HG02885 (cell line): ENCODE measurements around the gene SUN1.

ENCODE experiments used
- ATAC-seq: cut with Tn5 transposase; IDR thresholded peaks from one replicate; pipeline ENCODE4 v1.9.1; 2021; ENCODE audit warnings: mild to moderate bottlenecking; ENCODE audit not compliant: unreplicated experiment, poor library complexity

SUN1 gene

DNA sequence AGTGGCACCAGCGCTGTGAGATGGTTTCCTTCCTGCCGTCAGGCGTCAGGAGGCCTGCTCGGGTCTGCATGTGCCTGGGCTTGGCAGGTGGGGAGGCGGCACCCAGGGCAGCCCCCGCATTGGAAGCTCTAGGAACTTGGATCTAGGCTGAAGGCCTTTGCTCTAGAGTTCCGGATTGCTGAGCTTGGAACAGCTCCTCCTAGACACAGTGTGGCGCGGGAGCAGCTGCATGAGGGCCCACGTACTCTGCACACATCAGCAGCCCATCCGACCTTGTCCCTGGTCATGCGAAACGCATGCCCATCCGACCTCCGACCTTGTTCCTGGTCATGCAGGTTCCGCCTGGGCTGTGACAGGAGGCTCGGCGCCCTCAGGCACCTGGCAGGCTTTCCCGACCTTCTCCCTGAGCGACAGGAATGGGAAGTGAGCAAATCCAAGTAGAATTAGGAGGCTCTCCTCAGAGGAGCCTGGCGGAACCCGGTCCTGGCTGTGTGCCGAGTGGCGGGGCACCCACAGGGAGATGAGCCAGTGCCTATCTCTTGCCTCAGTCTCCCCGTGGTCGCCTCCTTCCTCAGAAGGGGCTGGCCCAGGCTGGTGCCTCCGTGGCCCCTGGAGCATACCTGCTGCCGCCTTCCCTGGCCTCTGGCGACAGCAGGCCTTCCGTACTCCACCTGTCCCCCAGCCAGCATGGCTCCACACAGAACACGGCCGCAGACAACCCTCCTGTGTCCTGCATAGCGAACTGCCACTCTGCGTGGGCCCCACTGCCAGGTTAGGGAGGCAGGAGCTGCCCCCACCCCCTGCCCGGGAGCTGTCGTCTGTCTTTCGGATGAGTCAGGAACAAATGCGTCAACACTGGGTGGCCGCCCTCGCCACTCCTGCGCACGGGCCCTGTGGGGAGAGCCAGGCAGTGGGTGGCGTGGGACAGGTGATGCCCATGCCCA is 56.1 kb downstream of the SUN1 start:
- no peak for ATAC-seq

- no peak for ATAC-seq
Measured at GRCh38 chr7:889025-889390, 56.7 kb downstream of the SUN1 start.

DNA sequence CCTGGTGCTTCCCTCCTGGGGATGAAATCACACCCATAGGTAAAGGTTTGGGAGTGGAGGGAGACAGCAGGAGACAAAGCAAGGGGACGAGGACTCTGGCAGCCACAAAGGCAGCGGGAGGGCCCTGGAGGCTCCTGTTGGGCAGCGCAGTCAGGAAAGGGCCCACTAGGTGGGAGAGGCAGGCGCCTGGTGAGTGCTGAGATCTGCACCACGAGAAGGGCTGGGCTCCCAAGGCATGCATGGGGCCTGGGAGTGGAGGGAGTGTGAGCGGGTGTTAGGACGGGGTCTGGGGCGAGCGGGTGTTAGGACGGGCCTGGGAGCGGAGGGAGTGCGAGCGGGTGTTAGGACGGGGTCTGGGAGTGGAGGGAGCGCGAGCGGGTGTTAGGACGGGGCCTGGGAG is 57.1 kb downstream of the SUN1 start:
- ATAC-seq = no peak

DNA sequence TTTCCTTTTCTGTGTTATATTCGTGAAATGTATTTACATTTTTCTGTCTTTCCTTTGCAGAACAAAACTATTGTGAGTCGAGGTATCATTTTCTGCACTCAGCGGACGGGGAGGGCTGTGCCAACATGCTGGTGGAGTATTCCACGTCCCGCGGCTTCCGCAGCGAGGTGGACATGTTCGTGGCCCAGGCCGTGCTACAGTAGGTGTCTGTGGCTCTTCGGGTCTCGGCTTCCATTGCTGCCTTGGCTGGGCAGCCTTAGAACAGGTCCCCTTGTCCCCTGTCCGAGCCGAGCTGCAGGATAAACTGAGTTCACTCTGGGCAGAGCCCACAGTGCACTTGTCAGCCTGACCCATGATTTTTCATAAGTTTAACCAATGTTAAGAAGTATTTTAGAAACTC is 58.6 kb downstream of the SUN1 start:
- ATAC-seq = no peak

DNA sequence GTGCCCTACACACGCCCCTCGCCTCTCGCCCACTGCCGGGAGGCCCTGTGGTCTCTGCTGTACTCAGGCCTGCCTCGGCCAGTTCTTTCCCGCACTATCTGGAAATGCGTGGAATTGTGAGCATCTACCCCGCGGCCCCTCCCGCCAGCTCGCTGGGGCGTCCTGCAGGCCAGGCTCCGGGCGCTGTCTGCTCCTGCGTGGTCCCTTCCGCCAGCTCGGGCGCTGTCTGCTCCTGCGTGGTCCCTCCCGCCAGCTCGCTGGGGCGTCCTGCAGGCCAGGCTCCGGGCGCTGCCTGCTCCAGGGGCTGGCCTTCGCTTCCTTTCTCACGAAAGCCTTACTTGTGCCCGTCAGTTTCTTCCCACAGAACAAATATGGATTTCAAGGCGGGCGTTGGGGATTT is 59.0 kb downstream of the SUN1 start:
- no peak for ATAC-seq

DNA sequence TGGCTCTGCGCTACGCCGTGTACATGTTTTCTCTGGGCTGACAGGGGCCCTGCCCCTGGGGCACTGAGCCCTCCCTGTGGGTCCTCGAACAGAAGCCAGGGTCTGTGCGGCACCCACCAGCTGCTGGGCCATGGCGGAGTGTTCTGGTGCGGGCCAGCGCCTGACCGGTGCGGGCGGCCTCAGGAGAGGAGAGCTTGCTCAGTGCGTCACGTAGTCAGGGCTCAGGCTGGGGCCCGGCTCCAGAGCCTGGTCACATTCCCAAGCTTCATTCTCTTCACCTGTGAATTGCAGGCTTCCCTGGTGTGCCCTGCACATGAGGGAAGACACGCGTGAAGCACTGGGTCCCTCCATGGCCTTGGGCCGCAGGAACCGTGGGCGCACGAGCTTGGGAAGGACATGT is 59.5 kb downstream of the SUN1 start:
- no peak for ATAC-seq

GRCh38 chr7:892648-893593 is 60.6 kb downstream of the SUN1 start:
- ATAC-seq = no peak

- no peak for ATAC-seq
Measured at GRCh38 chr7:893686-894085, 61.4 kb downstream of the SUN1 start.

DNA sequence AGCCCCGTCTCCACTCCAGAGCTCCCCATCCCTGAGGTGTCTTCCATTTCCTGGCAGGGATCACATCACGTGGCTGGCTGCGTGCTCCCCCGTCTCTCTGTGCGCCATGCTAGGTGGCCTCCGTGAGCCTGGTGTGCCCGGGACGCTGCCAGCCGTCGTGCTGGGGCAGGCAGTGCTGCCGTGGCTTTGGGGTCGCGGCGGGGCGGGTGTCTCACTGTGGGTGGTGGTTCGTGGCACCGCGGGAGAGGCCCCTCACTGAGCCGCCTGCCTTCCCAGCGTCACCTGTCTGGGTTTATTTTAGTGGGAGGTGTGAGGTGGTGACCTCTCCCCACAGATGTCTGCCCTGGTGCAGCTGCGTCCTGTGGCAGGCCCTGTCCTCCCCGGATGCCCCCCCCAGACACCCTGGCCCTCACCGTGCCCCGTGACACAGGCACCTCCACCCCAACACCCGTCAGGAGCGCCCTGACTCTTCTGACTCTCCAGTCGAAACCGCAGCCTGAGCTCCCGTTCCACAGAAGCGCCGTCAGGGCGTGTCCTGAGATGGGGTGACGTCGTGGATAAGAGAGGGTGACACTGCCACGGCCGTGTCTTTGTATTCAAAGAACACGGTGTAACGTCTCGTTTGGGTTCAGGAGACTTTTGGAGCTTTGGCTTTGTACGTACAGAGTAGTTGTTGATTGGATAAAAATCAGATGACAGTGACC is 62.0 kb downstream of the SUN1 start:
- no peak for ATAC-seq

DNA sequence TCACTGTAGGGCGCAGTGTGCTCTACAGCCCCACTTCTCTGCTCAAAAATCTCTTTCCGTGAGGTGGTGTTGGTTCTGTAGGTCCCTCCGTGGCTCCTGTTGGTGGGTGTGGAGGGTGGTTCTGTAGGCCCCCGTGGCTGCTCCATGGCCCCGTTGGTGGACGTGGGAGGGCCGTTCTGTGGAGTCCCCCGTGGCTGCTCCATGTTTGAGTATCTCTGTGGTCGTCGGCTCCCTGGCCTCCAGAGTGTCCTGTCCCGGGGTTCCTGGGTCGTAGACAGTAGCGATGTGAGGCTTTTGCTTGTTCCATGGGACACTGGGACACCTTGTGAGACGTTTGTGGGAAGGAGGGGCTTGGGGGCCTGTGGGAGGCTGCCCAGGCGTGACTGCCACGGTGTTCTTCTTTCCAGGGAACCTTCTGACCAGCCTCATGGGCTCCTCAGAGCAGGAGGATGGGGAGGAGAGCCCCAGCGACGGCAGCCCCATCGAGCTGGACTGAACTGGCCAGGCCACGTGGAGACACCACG is 62.7 kb downstream of the SUN1 start:
- ATAC-seq = no peak

DNA sequence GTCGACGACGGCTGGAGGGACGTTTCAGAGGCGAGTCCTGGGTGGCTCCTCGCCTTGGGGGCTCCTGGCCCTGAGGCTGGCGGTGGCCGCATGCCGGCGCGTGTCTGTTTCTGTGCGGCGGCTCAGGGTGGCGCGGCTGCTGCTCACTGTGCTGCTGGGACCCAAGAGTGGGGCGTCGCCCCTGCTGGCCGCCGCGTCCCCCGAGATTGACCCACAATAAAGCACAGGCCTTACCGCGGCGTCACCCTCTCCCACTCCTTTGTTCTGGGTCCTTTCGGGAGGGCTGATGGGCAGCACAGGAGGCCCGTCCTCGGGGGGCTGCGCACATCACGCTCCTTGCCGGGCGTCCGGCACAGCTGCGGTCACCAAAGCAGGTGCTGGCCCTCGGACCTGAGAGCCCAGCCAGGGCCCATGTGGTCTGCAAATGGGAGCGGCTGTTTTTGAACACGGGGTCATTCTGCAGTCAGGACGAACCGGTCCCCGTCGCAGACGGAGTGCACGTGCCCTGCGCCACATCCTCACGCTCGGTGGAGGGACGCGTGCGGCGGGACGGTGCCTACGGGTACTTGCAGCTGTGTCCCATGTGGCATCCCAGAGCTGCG is 63.3 kb downstream of the SUN1 start:
- ATAC-seq = no peak

DNA sequence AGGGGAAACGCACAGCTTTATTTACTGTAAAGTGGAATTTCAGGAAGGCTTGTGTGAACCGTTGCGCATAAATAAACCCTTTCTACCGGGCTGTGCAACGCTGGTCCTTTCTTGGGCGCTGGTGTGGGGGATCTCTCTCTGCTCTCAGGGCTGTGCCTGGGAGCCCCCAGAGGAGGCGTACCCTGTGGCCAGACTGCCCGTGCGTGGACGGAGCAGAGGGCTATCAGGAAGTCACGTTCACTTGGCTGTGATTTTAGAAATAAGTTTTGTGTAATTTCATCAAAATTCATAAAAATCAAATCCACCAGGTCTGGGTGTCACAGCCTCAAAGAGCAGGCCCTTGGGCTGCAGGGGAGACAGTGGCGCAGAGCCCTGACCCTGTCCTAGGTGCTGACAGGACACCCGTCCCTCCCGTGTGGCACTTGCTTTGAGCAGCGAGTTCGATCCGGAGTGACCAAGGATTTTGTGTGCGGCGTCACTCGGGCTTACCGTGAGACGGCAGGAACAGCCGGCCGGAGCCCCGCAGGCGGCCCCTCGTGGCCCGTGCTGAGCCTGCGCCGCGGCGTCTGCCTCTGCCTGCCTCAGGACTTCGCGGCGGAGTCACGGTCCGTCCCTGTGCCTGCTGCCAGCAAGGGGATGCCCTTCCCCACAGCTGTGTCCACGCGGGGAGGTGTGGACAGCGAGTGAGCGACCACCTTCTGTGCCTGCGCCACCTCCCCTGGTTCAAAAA is 64.2 kb downstream of the SUN1 start:
- ATAC-seq = no peak

- ATAC-seq = no peak
Measured at GRCh38 chr7:897086-897485, 64.8 kb downstream of the SUN1 start.

DNA sequence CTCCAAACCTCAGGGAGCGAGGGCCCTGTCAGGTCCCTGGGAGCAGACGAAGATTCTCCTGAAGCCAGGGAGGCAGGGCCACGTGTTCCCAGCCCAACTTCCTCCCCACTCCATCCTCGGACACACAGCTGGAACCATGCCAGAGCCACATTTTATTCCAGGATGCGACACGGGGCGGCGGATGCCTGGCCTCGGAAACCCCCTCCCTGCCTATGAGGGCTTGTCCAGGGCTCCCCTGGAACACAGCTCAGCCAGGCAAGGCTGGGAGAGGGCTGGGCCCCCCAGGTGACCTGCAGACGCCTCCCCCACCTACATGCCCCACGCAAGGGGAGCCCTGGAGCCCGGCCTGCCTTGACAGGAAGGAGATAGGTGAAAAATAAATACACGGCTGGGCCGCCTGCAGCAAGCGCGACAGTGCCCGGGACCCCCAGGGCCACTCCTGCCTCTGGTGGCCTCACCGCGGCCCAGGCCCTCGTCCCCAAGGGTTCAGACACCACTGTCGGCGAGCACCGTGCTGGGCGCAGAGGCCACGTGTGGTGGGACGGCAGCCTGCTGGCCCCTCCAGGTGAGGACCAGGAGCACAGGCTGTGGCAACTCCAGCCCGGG is 65.6 kb downstream of the SUN1 start:
- ATAC-seq = no peak

- ATAC-seq = no peak
Measured at GRCh38 chr7:898460-898854, 66.2 kb downstream of the SUN1 start.

DNA sequence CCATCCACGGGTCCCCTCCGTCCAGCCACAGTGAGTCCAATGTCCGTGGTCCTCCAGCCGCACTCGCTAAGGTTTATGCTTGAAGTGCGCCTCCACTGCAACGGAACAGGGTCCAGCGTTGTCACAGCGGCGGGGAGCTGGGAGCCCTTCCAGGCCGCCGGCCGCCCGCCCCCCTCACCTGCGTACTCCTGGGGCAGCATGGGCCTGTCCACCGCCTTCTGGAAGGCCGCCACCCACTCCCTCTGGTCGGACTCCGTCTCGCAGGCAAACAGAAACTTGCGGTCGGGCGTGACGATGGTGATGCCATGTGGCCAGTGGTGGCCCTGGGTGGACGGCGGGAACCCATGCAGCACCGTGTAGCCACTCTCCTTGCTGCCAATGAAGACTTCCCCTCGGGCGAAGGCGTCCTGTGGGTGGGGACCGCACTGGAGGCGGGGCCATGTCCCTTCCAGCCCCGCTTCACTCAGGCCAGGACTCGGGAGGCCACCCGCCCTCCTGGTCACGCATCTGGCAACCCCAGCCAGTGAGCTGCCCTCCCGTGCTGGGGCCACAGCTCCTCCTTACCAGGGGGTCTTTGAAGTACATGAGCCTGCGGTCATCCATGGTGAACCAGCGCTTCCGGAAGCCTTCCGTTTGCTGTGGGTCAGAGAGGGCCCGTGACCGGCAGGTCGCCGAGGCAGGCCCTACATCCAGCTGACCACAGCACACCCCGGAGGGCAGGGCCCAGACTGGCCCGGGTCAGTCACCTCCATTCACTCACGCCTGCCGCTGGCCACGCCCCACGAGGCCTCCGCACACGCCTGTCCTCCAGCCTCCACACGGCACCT is 66.8 kb downstream of the SUN1 start:
- ATAC-seq = no peak

DNA sequence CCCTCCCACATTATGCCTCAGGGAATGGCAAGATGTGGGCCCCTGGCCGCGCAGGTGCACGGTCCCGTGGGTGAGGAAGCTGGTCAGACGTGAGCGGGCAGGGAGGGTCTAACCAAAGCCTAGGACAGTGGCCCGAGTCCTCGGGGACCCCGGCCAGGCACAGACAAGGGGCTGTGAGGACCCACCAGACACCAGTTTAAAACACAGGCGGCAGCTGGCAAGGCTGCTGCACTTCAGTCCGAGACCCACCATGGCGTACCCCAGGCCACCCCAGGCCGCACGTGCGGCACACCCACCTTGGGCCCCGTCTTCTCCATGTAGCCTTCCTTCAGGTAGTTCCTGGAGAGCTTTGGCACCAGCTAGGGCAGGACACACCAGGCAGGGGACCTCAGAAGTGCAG is 67.5 kb downstream of the SUN1 start:
- ATAC-seq = no peak
